HG03558 (cell line): ENCODE data around the gene OR51T1.

Experiments
- ATAC-seq: cut with Tn5 transposase; IDR thresholded peaks from one replicate; pipeline ENCODE4 v1.9.1; 2021; ENCODE audit warnings: moderate number of reproducible peaks; ENCODE audit not compliant: unreplicated experiment; ENCODE audit errors: extremely low read depth

Gene OR51T1

DNA sequence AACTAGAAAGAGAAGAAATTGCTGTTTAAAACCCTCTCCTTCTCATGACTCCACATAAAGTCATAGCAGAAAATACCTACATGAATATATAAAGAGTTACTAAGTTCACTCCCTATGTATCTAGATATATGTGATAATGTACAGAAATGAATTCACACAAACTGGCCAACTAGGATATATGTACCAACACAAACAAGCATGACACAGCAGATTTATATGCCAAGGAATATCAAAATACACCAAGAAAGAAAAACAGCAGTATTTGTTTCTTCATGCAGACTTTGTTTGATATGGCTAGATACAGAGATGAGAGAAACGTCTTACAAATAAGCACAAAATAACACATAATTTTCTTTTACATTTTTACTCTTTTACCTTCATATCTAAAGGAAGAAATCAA lies 40.6 kb downstream of the OR51T1 start:
- ATAC-seq, result no peak

DNA sequence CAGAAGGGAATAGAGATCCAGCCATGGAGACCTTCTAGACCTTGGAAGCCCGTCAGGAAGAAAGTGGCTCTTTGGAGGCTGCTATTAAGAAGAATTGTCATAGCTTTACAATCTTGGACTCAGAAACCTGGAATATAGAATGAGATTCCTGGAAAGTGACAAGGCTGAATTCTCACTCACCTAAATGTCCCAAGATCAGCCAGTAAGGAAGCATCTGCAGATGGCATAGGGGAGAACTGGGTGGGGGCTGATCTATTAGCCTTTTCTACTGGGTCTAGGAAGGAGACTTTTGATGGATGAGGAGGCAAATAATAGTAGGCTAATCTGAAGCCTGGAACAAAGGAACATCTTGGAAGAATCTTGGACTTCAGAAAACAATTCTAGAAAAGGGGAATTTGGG lies 42.5 kb downstream of the OR51T1 start, which contains the start of gene OR51G1:
OR51G1 (minus strand) TSS at position 101 of the 400 bp plus-strand sequence; CDS start at position 101, 0 bp downstream.
- ATAC-seq, result no peak

DNA sequence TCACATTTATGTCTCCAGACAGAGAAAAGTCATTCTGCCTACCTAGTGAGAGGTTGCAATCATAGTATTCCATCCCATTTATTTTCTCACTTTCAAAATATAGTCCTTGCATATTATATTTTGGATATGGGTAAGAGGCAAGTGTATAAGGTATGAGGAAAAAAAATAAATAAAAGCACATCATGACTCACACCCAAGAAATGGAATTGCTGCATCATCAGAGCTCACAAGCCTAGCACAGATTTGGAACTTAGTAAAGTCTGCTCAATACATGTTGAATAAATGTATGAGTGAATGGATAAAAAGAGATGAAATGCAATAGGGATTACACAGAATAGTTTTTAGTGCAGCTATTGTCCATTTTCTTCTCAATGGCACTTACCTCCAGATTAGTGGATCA lies 44.9 kb downstream of the OR51T1 start:
- no peak for ATAC-seq
